Measurements from ENCODE around the gene VKORC1L1. TPM values are rescaled to one million over a fixed set of nuclear protein-coding genes. Genes with fewer than 3 reads are reported as not detected.
A peak's percentile ranks its signal among the peaks of the same experiment; 100 is the strongest.
"Not testable (repeated sequence)": the region's sequence is repeated elsewhere in the genome, so short reads cannot be mapped to it uniquely, and the experiment has no call there.

The VKORC1L1 gene
- total RNA-seq, 1 donor from 2014 or later = 22.2 TPM

DNA sequence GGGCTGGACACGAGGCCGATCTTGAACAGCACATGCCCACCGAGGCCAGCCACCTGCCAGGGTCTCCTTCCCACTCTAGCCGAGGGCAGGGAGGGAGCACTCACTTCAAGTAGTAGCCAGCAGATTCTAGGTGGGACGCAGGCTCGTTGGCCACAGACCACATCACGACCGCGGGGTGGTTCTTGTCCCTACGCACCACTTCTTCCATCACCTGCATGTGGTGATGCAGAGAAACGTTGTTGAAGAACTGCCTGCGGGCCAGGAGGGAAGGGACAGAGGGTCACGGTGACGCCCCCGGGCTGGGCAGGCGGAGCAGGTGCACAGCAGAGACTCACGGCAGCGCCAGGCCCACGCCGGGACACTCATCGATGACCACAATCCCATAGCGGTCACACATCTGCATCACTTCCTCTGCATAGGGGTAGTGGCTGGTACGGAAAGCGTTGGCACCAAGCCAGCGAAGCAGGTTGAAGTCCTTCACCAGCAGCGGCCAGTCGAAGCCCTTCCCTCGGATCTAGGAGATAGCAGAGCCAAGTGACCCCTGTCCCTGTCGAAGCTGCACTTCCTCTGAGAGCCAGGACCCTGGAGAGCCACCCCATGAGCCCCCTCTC, 101.4 kb downstream of the VKORC1L1 start:
- DNase-seq (ENCODE audit: extremely low read depth, low read depth, low spot score) = no peak

DNA sequence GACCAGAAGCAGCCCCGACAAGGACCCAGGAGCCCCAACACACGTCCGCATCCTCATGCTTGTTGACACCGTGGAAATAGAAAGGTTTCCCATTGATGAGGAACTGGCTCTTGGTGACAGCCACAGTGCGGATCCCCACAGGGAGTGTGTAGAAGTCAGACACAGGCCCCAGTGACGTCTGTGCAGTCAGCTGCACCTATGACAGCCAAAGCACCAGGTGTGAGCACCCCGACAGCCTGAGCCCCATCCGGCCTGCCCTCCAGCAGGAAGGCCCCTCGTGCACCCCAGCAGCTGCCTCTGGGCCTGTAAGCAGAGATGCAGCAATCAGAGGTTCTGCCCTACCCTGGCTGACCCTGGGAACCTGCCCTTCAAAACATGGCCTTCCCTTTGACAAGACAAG, 102.0 kb downstream of the VKORC1L1 start:
- DNase-seq (ENCODE audit: extremely low read depth, low read depth, low spot score) = no peak

DNA sequence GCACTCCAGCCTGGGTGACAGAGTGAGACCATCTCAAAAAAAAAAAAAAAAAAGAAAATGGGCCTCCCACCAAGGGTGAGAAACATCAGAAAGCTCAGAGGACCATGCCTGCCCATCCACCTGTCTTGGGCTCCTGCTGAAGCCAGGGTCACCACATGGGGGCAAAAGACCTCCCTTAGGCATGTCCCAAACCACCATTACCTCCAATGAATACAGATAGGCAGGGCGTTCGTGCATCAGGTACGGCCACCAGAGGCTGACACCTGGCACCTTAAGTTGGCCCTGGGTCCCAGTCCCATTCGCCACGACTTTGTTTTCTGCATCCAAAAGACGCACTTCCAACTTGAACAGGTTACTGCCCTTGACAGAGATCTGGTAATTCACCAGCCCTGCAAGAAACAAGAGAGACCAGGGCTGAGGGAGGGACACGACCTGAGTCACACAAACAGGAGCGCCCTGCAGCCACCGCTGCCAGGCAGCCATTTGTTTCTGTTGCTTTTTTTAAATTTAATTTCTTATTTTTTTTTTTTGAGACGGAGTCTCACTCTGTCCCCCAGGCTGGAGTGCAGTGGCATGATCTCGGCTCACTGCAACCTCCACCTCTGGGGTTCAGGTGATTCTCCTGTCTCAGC, 103.1 kb downstream of the VKORC1L1 start:
- DNase-seq (ENCODE audit: extremely low read depth, low read depth, low spot score) = no peak

DNA sequence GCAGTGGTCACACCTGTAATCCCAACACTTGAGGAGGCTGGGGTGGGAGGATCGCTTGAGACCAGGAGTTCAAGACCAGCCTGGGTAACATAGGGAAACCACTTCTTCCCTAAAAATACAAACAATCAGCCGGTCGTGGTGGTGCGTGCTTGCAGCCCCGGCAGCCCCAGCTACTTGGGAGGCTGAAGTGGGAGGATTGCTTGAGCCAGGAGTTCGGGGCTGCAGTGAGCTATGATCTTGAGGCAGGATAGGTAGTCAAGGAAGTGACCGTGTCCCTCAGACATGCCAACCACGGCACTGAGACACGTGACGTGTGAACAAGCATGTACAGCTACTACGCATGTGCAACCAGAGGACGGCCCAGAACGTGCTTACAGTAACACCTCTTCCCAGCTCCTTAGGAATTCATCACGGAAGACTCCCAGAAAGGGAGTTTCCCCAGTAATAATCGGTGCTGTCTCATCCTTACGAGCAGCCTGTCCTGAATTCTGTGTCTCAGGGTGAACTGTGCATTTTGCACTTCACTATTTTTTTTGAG, 103.9 kb downstream of the VKORC1L1 start:
- no peak for DNase-seq (ENCODE audit: extremely low read depth, low read depth, low spot score)

DNA sequence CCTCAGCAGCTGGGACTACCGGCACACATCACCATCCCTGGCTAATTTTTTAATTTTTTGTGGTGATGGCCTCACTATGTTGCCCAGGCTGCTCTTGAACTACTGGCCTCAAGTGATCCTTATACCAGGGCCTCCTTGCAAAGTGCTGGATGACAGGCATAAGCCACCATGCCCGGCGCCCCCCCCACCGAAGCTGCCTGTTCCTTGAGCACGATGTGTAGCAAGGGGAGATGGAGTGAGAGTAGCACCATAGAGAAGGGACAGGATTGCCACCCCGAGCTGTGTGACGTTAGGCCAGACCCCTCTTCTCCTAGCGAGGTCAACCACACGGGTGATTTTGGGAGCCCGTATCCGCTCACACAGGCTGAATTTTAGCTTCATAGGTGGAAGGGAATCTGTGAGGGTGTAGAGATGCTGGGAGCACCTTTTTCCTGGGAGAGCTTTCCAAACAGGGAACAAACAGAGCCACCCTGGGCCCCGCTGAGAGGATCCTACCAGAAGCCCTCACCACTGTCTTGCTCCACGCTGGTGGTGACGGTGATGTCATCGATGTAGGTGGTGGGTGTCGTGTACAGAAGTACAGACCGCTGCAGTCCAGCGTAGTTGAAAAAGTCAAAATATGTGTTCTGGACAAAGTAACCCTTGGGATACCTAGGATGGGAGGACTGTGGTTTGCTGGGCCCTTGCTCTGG, 106.2 kb downstream of the VKORC1L1 start:
- no peak for DNase-seq (ENCODE audit: extremely low read depth, low read depth, low spot score)

DNA sequence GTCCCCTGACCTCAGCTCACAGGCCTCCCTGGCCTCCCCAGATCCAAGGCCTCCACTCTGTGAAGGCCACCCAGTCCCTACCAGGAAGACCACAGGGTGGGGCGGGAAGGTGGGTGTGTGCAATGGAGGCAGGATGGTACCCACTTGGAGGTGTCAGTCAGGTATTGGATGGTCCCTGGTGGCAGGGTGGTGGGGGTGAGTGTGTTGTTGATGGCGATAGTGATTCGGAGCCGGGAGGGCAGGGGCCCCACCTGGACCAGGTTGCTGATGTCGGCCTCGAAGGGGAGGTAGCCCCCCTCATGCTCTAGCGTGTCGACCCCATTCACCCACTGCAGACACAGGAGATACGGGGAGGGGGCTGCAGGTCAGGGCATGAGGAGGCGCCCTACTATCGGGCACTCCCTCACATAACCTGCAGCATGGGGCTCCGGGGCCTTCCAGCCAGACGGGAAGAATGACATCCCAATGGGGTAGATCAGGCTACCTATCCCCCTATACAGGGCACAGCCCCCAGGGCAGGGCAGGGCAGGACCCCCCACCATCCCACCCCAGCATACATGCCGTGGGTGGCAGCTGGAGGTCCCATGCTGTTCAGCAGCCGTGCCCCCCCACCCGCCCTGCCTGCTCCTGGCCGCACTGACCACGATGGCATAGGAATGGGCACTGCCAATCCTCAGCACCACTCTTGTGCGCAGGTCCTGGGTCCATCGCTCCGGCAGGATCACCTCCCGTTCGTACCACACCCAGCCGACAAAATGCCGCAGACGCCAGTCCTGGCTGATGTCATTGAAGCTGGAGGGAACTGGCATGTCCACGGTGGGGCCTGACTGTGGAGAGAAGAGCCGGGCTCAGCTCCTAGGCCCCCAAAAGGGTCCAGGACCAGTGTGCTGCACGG, 107.0 kb downstream of the VKORC1L1 start:
- no peak for DNase-seq (ENCODE audit: extremely low read depth, low read depth, low spot score)

DNA sequence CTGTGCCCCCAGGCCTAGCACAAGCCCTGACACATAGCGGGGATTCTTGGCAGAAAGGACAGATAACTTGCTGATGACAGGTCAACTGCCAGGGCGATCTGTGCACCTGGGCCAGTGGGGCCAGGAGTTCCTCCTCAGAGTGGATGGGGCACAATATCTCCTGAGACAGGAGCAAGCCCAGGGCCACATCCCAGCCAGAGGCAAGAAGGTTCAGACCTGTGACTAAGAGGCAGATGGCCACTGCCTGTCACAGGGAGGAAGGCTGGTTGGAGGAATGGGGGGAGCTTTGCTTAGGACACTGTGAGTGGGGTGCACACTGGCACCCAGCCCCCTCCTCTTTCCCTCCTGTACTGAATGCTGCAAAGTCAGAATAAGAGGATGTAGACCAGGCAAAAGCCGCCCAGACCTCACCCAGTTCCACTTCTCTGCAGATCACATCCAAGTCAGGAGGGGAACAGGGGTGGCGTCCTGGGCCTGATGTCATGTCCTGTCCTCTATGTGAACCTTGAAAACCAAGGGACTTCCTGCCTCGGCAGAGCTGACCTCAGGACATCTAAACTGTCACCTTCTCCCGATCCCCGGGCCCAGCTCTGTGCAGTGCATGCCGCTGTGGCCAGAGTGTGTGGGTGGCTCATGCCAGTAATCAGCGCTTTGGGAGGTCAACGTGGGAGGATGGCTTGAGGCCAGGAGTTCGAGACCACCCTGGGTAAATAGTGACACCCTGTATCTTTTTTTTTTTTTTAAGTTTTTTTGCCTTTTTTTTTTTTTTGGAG, 107.8 kb downstream of the VKORC1L1 start:
- no peak for DNase-seq (ENCODE audit: extremely low read depth, low read depth, low spot score)

DNA sequence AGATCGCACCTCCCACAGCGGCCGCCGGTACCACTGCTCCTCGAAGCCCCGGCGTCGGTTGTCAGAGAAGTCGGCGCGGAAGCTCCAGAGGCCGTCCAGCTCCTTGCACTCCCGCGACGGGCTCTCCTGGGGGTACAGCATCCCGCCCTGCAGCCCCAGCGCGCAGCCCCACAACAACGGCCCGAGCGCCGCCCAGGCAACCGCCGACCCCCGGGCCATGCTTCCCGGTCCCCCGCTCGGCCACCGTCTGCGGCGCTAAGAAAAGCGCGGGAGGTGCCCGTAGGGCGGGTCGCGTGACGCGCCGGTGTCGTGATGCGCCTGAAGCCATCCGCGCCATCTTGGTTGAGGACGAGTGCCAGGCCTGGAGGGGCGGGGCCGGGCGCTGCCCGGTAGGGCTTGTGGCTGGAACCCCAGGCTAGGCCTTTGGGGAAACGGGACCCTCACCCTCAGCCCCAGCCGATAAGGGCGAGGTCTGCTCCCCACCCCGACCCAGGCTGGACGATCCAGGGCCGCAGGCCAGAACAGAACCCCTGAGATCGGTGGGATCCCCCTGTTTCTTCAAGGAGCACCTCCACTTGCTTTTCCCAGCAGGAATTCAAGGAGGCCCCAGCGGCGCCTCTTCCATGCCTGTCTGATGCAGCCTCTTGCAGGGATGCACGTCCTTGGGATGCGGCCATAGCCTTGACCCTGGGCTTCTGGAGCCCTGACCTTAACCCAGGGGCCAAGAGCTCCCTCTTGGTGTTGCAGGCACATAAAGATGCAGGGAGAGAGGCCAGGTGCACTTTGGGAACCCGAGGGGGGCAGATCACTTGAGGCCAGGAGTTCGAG, 109.3 kb downstream of the VKORC1L1 start, which contains the start of gene GUSB:
TSS of gene GUSB (minus strand) at position 249 of the 828 bp plus-strand sequence. CDS start at position 219, 30 bp downstream.
- peak; percentile 18 for DNase-seq (ENCODE audit: extremely low read depth, low read depth, low spot score)

DNA sequence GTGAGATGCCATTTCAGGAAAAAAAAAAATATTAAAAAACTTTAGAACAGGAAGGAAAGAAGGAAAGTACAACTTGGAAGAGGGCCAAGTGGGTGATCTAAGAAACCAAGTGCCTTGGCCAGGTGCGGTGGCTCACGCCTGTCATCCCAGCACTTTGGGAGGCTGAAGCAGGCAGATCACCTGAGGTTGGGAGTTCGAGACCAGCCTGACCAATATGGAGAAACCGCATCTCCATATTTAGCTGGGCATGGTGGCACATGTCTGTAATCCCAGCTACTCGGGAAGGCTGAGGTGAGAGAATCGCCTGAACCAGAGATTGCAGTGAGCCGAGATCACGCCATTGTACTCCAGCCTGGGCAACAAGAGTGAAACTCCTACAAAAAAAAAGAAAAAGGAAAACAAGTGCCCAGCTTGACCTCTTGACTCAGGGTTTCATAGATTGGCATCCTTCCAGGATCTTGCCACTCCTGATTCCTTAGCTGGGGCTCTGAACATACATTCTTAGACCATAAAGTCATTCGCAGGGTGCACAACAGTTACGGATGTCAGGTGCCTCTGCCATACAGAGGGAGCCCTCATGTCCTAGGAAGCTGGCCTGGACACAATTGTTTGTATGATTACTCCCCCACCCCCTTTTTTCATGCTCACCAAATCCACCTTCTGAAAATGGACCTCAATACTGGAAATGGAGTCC, 111.2 kb downstream of the VKORC1L1 start:
- DNase-seq (ENCODE audit: extremely low read depth, low read depth, low spot score) = peak; percentile 41

DNA sequence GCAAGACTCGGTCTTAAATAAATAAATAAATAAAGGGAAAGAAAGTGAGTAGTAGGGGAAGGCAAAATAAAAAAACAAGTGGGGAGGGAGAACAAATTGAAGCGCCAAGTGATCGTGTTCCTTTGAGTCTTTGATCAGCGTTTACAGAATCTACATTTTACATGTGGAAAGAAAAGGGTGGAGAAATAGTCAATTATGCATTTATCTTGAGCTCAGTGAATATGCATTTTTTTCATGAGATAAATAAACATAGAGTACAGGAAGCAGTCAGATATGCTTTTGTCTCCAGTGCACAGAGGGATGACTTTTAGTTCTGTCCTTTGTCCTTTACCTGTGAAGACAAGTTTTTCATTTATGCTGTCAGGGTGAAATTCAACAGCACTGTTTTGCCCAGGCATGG, 115.2 kb downstream of the VKORC1L1 start:
- DNase-seq (ENCODE audit: extremely low read depth, low read depth, low spot score) = no peak

DNA sequence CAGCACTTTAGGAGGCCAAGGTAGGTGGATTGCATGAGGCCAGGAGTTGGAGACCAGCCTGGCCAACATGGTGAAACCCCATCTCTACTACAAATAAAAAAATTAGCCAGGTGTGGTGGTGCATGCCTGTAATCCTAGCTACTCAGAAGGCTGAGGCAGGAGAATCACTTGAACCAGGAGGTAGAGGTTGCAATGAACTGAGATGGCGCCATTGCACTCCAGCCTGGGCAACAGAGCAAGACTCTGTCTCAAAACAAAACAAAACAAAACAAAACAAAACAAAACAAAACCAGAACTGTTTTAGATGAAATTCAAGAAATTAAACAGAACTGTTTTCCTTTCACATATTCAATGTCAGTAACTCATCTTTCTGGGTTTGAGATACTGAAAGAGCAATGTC, 115.6 kb downstream of the VKORC1L1 start:
- not testable (repeated sequence) for DNase-seq (ENCODE audit: extremely low read depth, low read depth, low spot score)

DNA sequence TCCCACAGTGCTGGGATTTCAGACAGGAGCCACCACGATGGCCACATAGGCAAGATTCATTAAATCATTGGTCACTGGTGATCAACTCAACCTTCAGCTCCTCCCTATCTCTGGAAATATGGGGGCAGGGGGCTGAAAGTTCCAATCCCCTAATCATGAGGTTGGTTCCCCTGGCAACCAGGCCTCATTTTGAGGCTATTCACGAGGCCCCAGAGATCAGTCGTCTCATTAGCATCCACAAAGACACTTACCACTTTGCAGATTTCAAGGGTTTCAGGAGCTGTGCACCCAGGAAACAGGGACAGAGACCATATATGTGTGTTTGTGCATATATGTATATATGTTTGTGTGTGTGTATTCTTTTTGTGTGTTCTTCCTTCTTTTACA, 116.8 kb downstream of the VKORC1L1 start:
- no peak for DNase-seq (ENCODE audit: extremely low read depth, low read depth, low spot score)

DNA sequence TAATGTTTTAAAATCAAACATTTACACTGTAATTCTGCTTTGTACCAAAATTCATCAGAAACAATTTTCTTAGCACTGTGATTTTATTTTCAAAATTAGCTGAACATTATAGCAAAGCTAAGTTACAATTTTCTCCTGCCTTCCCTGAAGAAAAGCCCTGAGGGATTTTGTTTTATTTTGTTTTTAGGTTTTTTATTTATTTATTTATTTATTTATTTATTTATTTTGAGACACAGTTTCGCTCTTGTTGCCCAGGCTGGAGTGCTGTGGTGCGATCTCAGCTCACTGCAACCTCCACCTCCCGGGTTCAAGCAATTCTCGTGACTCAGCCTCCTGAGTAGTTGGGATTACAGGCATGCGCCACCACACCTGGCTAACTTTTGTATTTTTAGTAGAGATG, 119.0 kb downstream of the VKORC1L1 start:
- not testable (repeated sequence) for DNase-seq (ENCODE audit: extremely low read depth, low read depth, low spot score)

DNA sequence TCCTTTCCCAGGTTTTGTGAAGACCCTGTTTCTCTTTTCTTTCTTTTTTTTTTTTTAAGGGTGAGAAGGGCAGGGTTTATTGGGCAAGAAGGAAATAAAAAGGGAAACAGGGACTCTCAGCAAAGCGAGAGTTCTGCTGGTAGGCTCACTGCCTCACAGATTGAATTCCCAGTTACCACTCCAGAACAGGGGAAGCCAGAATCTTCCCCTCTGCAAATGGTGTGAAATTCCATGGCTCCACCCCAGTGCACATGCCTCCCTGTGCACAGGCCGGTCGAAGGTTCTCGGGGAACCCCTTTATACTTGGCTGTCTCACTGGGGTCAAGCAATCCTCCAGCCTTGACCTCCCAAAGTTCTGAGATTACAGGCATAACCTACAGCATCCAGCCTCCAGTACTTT, 119.7 kb downstream of the VKORC1L1 start:
- no peak for DNase-seq (ENCODE audit: extremely low read depth, low read depth, low spot score)

DNA sequence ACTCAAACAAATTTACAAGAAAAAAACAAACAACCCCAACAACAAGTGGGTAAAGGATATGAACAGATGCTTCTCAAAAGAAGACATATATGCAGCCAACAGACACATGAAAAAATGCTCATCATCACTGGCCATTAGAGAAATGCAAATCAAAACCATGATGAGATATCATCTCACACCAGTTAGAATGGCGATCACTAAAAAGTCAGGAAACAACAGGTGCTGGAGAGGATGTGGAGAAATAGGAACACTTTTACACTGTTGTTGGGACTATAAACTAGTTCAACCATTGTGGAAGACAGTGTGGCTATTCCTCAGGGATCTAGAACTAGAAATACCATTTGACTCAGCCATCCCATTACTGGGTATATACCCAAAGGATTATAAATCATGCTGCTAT, 122.1 kb downstream of the VKORC1L1 start:
- not testable (repeated sequence) for DNase-seq (ENCODE audit: extremely low read depth, low read depth, low spot score)

DNA sequence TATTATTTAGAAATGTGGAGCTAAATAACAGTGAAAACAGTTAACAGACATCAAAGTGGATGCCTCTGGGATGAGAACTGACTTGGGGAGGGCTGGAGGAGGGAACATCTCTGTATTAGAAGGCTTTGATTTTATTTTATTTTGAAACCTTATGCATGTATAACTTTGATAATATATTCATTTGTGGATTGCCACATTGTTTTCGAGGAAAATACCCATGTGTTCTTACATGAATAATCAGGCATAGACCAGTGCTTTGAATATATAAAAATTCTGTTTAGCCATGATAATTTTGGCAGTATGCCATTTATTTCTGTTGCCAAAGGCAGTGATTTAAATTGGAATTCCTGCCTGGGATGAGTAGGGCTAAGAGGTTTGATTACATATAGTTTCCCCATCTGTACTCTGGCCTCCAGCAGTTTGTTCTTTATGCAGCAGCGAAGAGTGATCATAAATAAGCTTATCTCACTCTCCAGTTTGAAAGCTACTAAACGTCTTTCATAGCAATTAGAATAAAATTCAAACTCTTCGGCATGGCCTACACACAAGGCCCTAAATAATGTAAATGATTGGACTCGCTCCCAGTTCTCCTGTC, 128.0 kb downstream of the VKORC1L1 start:
- DNase-seq (ENCODE audit: extremely low read depth, low read depth, low spot score) = not testable (repeated sequence)

DNA sequence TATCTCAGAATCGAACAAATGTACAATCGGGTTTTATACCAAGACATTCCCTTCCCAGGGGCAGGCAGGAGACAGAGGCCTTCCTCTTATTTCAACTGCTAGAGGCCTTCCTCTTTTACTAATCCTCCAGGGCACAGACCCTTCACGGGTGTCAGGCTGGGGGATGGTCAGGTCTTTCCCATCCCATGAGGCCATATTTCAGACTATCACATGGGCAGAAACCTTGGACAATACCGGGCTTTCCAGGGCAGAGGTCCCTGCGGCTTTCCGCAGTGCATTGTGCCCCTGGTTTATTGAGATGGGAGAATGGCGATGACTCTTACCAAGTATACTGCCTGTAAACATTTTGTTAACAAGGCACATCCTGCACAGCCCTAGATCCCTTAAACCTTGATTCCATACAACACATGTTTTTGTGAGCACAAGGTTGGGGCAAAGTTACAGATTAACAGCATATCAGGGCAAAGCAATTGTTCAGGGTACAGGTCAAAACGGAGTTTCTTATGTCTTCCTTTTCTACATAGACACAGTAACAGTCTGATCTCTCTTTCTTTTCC, 132.3 kb downstream of the VKORC1L1 start:
- DNase-seq (ENCODE audit: extremely low read depth, low read depth, low spot score) = not testable (repeated sequence)

DNA sequence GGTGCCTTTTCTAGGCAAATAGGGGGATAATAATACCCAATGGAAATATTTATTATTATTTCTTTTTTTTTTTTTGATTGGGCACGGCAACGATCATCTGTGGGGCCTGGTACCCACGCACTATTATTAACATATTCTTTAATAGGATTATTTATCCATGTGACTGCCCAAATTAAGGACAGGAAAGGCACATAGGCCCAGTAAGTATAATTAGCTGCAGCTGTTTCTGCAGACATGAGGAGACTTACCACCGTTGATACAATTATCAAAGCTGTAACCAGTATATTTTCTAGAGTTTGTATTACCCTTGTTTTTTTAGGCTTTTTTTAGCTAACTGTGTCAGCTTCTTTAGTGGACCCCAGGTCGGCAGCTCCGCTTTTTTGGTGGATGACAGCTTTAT, 134.4 kb downstream of the VKORC1L1 start:
- no peak for DNase-seq (ENCODE audit: extremely low read depth, low read depth, low spot score)

Data from glomerular endothelial cell (primary cell).